HEK293 (cell line): ENCODE data around the gene PHACTR2.
A peak's percentile ranks its signal among the peaks of the same experiment; 100 is the strongest.

Experiments
- CTCF ChIA-PET: fragments of 350-600 bp; formaldehyde crosslinking; extraction: SDS; loops from one replicate; lab custom pipeline; 2021; ENCODE audit warnings: antibody characterized with exemption; lab: Yijun Ruan, JAX
- POLR2A ChIA-PET: fragments of 300-600 bp; formaldehyde crosslinking; extraction: SDS; loops from one replicate; lab custom pipeline; 2020; ENCODE audit warnings: antibody characterized with exemption, inconsistent platforms; lab: Yijun Ruan, JAX
- H3K27ac ChIP-seq: fragments of 200-500 bp; sonication (Bioruptor generic); 2 replicates; pipeline ENCODE4 v1.5.1; 2014; ENCODE audit warnings: low read depth, low read length, control low read depth, inconsistent platforms; ENCODE audit errors: extremely low read depth
- H3K36me3 ChIP-seq, 2 experiments: fragments of 200-500 bp in 1 of 2; sonication (Bioruptor generic) in 1 of 2; 1 replicate in 1 of 2; 2 replicates in 1 of 2; pipeline ENCODE4 v1.5.1; 2014 to 2017; ENCODE audit warnings: inconsistent platforms in 2 of 2, low read length in 2 of 2; ENCODE audit not compliant: control insufficient read depth in 2 of 2, insufficient read depth in 1 of 2
- H3K4me1 ChIP-seq: fragments of 200-500 bp; sonication (Bioruptor generic); 2 replicates; pipeline ENCODE4 v1.5.1; 2014; ENCODE audit warnings: mild to moderate bottlenecking, low read length, inconsistent platforms; ENCODE audit not compliant: control insufficient read depth, insufficient read depth
- H3K4me3 ChIP-seq: 2 replicates; pipeline ENCODE4 v1.5.1; 2011; ENCODE audit warnings: low read depth, mild to moderate bottlenecking, control low read depth, low read length, moderate library complexity
- H3K9me3 ChIP-seq: fragments of 200-500 bp; sonication (Bioruptor generic); 2 replicates; pipeline ENCODE4 v1.5.1; 2014; ENCODE audit warnings: low read depth, low read length, inconsistent platforms; ENCODE audit not compliant: control insufficient read depth, insufficient read depth
- HOXA7 ChIP-seq: sonication (generic); formaldehyde crosslinking; IDR thresholded peaks from 2 replicates; pipeline ENCODE4 v1.8.1; 2022; ENCODE audit warnings: missing genetic modification reagents, borderline replicate concordance
- MEIS1 ChIP-seq: sonication (generic); formaldehyde crosslinking; IDR thresholded peaks from 2 replicates; pipeline ENCODE4 v1.8.1; 2022; ENCODE audit warnings: missing genetic modification reagents, mild to moderate bottlenecking, borderline replicate concordance
- SALL2 ChIP-seq: fragments of 450-650 bp; formaldehyde crosslinking; IDR thresholded peaks from 2 replicates; pipeline ENCODE4 v1.5.0; 2017; ENCODE audit warnings: missing biosample characterization, mild to moderate bottlenecking, missing genetic modification characterization, borderline replicate concordance
- TSHZ1 ChIP-seq: fragments of 450-650 bp; formaldehyde crosslinking; IDR thresholded peaks from 2 replicates; pipeline ENCODE4 v1.5.1; 2016; ENCODE audit warnings: missing biosample characterization, missing genetic modification characterization, borderline replicate concordance
- ZBTB21 ChIP-seq: fragments of 450-650 bp; formaldehyde crosslinking; IDR thresholded peaks from 2 replicates; pipeline ENCODE4 v1.5.1; 2017; ENCODE audit warnings: missing biosample characterization, missing genetic modification characterization
- ZBTB8A ChIP-seq: fragments of 450-650 bp; formaldehyde crosslinking; IDR thresholded peaks from 2 replicates; pipeline ENCODE4 v1.5.1; 2016; ENCODE audit warnings: missing biosample characterization, missing genetic modification characterization
- ZNF211 ChIP-seq: fragments of 450-650 bp; formaldehyde crosslinking; IDR thresholded peaks from 2 replicates; pipeline ENCODE4 v1.5.1; 2016; ENCODE audit warnings: low read depth, missing biosample characterization, missing genetic modification characterization
- ZNF544 ChIP-seq: fragments of 450-650 bp; formaldehyde crosslinking; IDR thresholded peaks from 2 replicates; pipeline ENCODE4 v1.5.0; 2017; ENCODE audit warnings: missing biosample characterization, missing genetic modification characterization
- ZNF555 ChIP-seq: fragments of 450-650 bp; formaldehyde crosslinking; conservative IDR thresholded peaks from 2 replicates; pipeline ENCODE4 v1.5.1; 2017; ENCODE audit warnings: missing biosample characterization, mild to moderate bottlenecking, missing genetic modification characterization, inconsistent platforms
- ZNF560 ChIP-seq: fragments of 450-650 bp; formaldehyde crosslinking; IDR thresholded peaks from 2 replicates; pipeline ENCODE4 v1.5.1; 2017; ENCODE audit warnings: missing biosample characterization, missing genetic modification characterization, borderline replicate concordance
- ZNF664 ChIP-seq: fragments of 450-650 bp; formaldehyde crosslinking; IDR thresholded peaks from 2 replicates; pipeline ENCODE4 v1.5.1; 2016; ENCODE audit warnings: missing biosample characterization, missing genetic modification characterization
- ZNF768 ChIP-seq: fragments of 450-650 bp; formaldehyde crosslinking; IDR thresholded peaks from 2 replicates; pipeline ENCODE4 v1.5.1; 2018; ENCODE audit warnings: missing biosample characterization, mild to moderate bottlenecking, missing genetic modification characterization
- ZNF776 ChIP-seq: fragments of 450-650 bp; formaldehyde crosslinking; IDR thresholded peaks from 2 replicates; pipeline ENCODE4 v1.5.0; 2017; ENCODE audit warnings: missing biosample characterization, missing genetic modification characterization, borderline replicate concordance
- ZNF785 ChIP-seq: fragments of 450-650 bp; formaldehyde crosslinking; IDR thresholded peaks from 2 replicates; pipeline ENCODE4 v1.5.1; 2016; ENCODE audit warnings: missing biosample characterization, missing genetic modification characterization
- ZSCAN16 ChIP-seq: fragments of 450-650 bp; formaldehyde crosslinking; IDR thresholded peaks from 2 replicates; pipeline ENCODE4 v1.5.1; 2016; ENCODE audit warnings: missing biosample characterization, missing genetic modification characterization
- TF ChIP-seq, protein P1 (sequence below): fragments of 450-650 bp; formaldehyde crosslinking; IDR thresholded peaks from 2 replicates; pipeline ENCODE4 v1.5.1; 2016; ENCODE audit warnings: missing biosample characterization, missing genetic modification characterization
- TF ChIP-seq, protein P2 (sequence below): fragments of 450-650 bp; IDR thresholded peaks from 2 replicates; pipeline ENCODE4 v1.5.1; 2018; ENCODE audit warnings: missing biosample characterization, missing genetic modification characterization
- TF ChIP-seq, protein P3 (sequence below): fragments of 450-650 bp; formaldehyde crosslinking; IDR thresholded peaks from 2 replicates; pipeline ENCODE4; 2016; ENCODE audit warnings: missing biosample characterization, missing genetic modification characterization
- TF ChIP-seq, protein P4 (sequence below): fragments of 450-650 bp; formaldehyde crosslinking; IDR thresholded peaks from 2 replicates; pipeline ENCODE4 v1.5.1; 2017; ENCODE audit warnings: missing biosample characterization, missing genetic modification characterization

PHACTR2 gene

GRCh38 chr6:143698759-143699429 lies 21.1 kb downstream of the PHACTR2 start:
- H3K9me3 ChIP-seq = no peaks in the 10 kb centered on the region
- H3K4me3 ChIP-seq = no peak overlapping the region
- TF ChIP-seq, protein P1, sequence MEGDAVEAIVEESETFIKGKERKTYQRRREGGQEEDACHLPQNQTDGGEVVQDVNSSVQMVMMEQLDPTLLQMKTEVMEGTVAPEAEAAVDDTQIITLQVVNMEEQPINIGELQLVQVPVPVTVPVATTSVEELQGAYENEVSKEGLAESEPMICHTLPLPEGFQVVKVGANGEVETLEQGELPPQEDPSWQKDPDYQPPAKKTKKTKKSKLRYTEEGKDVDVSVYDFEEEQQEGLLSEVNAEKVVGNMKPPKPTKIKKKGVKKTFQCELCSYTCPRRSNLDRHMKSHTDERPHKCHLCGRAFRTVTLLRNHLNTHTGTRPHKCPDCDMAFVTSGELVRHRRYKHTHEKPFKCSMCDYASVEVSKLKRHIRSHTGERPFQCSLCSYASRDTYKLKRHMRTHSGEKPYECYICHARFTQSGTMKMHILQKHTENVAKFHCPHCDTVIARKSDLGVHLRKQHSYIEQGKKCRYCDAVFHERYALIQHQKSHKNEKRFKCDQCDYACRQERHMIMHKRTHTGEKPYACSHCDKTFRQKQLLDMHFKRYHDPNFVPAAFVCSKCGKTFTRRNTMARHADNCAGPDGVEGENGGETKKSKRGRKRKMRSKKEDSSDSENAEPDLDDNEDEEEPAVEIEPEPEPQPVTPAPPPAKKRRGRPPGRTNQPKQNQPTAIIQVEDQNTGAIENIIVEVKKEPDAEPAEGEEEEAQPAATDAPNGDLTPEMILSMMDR (tag by site-specific recombination) = 0 out of 2 replicates have a peak, but pooled peaks have one; percentile 20
- TF ChIP-seq ZNF555 (tag by site-specific recombination) = no peak
- no peak for TF ChIP-seq HOXA7 (CRISPR knock-in tag)
- peak; percentile 75; the same call in 1 of the 2 replicates for TF ChIP-seq ZNF664 (tag by site-specific recombination)
- TF ChIP-seq, all 188 proteins: peak for 2
- Histone ChIP-seq H3K27ac (no peak overlapping the region), H3K36me3 (no peaks in the 10 kb centered on the region), H3K4me1 (peaks cover 33% of the 10 kb centered on the region)
- ChIA-PET CTCF (interaction anchor here (0.6 to 1.5 kb wide), 3 partner anchors 14 to 240 kb away, joined by 3 read pairs; no protein-coding TSS in a partner anchor), POLR2A (no interaction called here)

- no peak overlapping the region for H3K4me3 ChIP-seq
- no peak for TF ChIP-seq ZNF560 (tag by site-specific recombination)
- no peak for TF ChIP-seq ZNF785 (tag by site-specific recombination)
- no peak for TF ChIP-seq ZSCAN16 (tag by site-specific recombination)
- TF ChIP-seq MEIS1 = no peak
- no peak for TF ChIP-seq ZNF768 (tag by site-specific recombination)
- TF ChIP-seq SALL2 (tag by site-specific recombination) = no peak
- no peak for TF ChIP-seq TSHZ1
- TF ChIP-seq, protein P2, sequence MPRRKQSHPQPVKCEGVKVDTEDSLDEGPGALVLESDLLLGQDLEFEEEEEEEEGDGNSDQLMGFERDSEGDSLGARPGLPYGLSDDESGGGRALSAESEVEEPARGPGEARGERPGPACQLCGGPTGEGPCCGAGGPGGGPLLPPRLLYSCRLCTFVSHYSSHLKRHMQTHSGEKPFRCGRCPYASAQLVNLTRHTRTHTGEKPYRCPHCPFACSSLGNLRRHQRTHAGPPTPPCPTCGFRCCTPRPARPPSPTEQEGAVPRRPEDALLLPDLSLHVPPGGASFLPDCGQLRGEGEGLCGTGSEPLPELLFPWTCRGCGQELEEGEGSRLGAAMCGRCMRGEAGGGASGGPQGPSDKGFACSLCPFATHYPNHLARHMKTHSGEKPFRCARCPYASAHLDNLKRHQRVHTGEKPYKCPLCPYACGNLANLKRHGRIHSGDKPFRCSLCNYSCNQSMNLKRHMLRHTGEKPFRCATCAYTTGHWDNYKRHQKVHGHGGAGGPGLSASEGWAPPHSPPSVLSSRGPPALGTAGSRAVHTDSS = no peak
- no peak for TF ChIP-seq ZBTB21 (tag by site-specific recombination)
- no peak for TF ChIP-seq ZNF211 (tag by site-specific recombination)
- no peak for TF ChIP-seq ZNF544 (tag by site-specific recombination)
- TF ChIP-seq, protein P3, sequence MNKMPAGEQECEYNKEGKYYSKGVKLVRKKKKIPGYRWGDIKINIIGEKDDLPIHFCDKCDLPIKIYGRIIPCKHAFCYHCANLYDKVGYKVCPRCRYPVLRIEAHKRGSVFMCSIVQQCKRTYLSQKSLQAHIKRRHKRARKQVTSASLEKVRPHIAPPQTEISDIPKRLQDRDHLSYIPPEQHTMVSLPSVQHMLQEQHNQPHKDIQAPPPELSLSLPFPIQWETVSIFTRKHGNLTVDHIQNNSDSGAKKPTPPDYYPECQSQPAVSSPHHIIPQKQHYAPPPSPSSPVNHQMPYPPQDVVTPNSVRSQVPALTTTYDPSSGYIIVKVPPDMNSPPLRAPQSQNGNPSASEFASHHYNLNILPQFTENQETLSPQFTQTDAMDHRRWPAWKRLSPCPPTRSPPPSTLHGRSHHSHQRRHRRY = no peak
- TF ChIP-seq, protein P4, sequence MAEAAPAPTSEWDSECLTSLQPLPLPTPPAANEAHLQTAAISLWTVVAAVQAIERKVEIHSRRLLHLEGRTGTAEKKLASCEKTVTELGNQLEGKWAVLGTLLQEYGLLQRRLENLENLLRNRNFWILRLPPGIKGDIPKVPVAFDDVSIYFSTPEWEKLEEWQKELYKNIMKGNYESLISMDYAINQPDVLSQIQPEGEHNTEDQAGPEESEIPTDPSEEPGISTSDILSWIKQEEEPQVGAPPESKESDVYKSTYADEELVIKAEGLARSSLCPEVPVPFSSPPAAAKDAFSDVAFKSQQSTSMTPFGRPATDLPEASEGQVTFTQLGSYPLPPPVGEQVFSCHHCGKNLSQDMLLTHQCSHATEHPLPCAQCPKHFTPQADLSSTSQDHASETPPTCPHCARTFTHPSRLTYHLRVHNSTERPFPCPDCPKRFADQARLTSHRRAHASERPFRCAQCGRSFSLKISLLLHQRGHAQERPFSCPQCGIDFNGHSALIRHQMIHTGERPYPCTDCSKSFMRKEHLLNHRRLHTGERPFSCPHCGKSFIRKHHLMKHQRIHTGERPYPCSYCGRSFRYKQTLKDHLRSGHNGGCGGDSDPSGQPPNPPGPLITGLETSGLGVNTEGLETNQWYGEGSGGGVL (tag by site-specific recombination) = no peak
- no peak for TF ChIP-seq ZNF776 (tag by site-specific recombination)
- TF ChIP-seq ZBTB8A (tag by site-specific recombination) = no peak
- ChIA-PET CTCF (interaction anchor here (0.6 to 1.5 kb wide), 3 partner anchors 15 to 239 kb away, joined by 3 read pairs; no protein-coding TSS in a partner anchor), POLR2A (no interaction called here)
- H3K27ac ChIP-seq = no peak overlapping the region
- peaks cover 31% of the 10 kb centered on the region for H3K4me1 ChIP-seq
- H3K36me3 ChIP-seq = no peaks in the 10 kb centered on the region
- H3K9me3 ChIP-seq = no peaks in the 10 kb centered on the region
Measured at GRCh38 chr6:143699430-143699825, 21.7 kb downstream of the PHACTR2 start.
